GM06990 (cell line): ENCODE data around the gene CD164L2.

Experiments used
- DNase-seq: peaks from one replicate; pipeline ENCODE4 v3.0.0-alpha.2; 2011; ENCODE audit not compliant: insufficient read length; ENCODE audit errors: extremely low read depth
- H3K27me3 ChIP-seq: replicated peaks from 2 replicates; pipeline ENCODE4 v1.6.0; 2011; ENCODE audit warnings: low read length; ENCODE audit not compliant: control insufficient read depth, insufficient read depth
- H3K36me3 ChIP-seq: 2 replicates; pipeline ENCODE4 v1.5.1; 2011; ENCODE audit warnings: low read length; ENCODE audit not compliant: control insufficient read depth, insufficient read depth
- H3K4me3 ChIP-seq: replicated peaks from 2 replicates; pipeline ENCODE4 v1.5.1; 2011; ENCODE audit warnings: low read depth, mild to moderate bottlenecking, control low read depth, low read length
- CTCF ChIP-seq: IDR thresholded peaks from 2 replicates; pipeline ENCODE4 v1.5.1; 2011; ENCODE audit warnings: low read length, control low read depth, mild to moderate bottlenecking, inconsistent platforms; ENCODE audit not compliant: insufficient read depth, poor library complexity, severe bottlenecking

Gene CD164L2

DNA sequence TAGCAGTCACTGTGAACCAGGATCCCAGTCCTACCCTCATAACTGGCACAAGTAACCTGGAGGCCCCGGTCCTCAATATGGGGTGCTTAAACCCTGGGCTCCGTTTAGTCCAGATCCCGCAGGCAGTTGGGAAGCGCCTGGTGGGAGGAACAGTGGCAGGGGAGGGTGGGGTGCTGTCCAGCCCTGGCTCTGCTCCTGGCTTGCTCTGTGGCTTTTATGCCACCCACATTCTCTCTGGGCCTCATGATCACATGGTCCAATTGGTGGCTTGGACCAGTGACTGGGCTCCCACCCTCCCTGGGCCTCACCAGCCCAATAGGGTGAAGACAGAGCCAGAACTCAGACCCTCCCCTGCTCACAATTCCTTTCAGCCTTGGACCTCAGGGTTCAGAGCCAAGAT lies 2.9 kb downstream of the CD164L2 start:
- Histone ChIP-seq H3K4me3 (no peak overlapping the region), H3K27me3 (peaks cover 1% of the 10 kb centered on the region), H3K36me3 (no peaks in the 10 kb centered on the region)
- no peak for TF ChIP-seq CTCF
- DNase-seq = no peak

- Histone ChIP-seq H3K27me3 (peaks cover 1% of the 10 kb centered on the region), H3K4me3 (no peak overlapping the region), H3K36me3 (no peaks in the 10 kb centered on the region)
- TF ChIP-seq CTCF = no peak
- DNase-seq = no peak
Observed at GRCh38 chr1:27379564-27380122, 3.5 kb downstream of the CD164L2 start.

- no peak for DNase-seq
- Histone ChIP-seq H3K36me3 (no peaks in the 10 kb centered on the region), H3K27me3 (peaks cover 1% of the 10 kb centered on the region), H3K4me3 (no peak overlapping the region)
- TF ChIP-seq CTCF = no peak
Observed at GRCh38 chr1:27377760-27378495, 5.2 kb downstream of the CD164L2 start.

DNA sequence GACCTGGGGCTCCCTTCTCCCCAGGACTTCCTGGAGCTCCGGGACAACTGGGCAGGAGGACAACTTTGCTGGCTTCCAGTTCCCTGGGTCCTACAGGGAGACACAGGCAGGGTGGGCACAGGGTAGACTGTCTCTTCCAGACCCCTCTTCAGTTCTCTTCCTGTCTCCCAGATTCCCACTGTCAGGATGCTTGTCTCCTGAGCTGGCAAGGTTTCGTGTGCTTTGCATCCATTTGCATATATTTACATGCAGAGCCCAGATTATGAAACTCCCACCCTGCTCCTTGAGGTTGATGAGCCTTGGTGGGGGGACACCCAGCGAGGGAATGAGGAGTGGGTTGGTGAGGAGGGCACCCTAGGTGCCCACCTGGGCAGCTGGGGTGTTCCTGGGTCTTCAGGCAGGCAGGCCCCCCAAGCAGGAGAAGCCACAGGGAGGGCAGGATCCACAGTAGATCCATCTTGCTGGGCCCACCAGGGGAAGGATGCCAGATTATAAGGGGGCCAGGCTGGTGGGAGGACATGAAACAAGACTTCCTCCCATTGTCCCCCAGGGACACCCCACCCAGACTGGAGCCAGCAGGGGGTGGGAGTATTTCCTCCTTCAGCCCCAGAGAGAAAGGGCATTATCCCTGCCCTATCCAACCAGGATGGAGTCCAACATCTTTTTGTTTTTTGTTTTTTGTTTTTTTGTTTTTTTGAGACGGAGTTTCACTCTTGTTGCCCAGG lies 8.6 kb downstream of the CD164L2 start, which contains the start of gene FCN3:
TSS of gene FCN3 (minus strand) at position 463 of the 725 bp plus-strand sequence. CDS start at position 457, 6 bp downstream.
- H3K4me3 ChIP-seq = no peak within 1 kb of the TSS
- DNase-seq = no peak
- no peaks in the 10 kb centered on the region for H3K36me3 ChIP-seq
- peaks cover 1% of the 10 kb centered on the region for H3K27me3 ChIP-seq
- no peak for TF ChIP-seq CTCF

- H3K36me3 ChIP-seq = no peaks in the 10 kb centered on the region
- H3K27me3 ChIP-seq = peaks cover 1% of the 10 kb centered on the region
- peak; percentile 32 for TF ChIP-seq CTCF
- DNase-seq = no peak
- H3K4me3 ChIP-seq = no peak overlapping the region
Observed at GRCh38 chr1:27372808-27373690, 10.1 kb downstream of the CD164L2 start.
